ENCODE measurements around the gene AHR.

Gene AHR

DNA sequence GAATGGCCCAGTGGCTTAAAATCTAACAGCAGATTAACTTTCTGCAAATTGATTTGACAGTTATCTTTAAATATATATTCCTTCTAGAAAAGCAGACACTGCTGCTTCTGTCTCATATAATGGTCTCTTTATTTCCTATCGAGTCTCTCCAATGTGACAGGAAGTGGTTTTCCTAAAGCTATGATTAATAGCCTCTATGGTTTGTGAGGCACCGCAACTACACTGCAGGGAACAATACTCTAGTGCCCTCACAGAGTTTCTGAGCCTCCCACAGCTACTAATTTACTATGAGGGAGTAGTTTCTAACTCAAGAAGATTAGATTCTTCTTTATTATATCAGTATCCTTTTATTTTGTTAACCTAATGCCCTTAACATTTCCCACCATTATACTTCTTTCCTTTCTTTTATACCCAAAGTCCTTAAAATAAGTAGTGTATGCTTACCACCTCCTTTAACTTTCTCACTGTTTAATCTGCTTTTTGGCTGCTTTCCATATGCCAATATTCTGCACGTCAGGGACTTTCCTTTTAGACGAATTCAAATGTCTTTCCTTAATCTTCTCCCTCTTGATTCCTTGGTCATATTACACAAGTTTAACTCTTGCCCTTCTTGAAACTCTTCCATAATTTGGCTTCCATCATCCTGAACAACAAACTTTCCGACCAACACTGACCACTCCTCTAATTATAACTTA lies 23.8 kb upstream of the AHR start:
- no peak overlapping the region for H3K27ac ChIP-seq
- TF ChIP-seq ZFX (IDR thresholded peaks at IDR 0.05; ENCODE audit: borderline replicate concordance) = no peak
- TF ChIP-seq, protein P1, sequence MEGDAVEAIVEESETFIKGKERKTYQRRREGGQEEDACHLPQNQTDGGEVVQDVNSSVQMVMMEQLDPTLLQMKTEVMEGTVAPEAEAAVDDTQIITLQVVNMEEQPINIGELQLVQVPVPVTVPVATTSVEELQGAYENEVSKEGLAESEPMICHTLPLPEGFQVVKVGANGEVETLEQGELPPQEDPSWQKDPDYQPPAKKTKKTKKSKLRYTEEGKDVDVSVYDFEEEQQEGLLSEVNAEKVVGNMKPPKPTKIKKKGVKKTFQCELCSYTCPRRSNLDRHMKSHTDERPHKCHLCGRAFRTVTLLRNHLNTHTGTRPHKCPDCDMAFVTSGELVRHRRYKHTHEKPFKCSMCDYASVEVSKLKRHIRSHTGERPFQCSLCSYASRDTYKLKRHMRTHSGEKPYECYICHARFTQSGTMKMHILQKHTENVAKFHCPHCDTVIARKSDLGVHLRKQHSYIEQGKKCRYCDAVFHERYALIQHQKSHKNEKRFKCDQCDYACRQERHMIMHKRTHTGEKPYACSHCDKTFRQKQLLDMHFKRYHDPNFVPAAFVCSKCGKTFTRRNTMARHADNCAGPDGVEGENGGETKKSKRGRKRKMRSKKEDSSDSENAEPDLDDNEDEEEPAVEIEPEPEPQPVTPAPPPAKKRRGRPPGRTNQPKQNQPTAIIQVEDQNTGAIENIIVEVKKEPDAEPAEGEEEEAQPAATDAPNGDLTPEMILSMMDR (IDR thresholded peaks at IDR 0.05) = no peak

DNA sequence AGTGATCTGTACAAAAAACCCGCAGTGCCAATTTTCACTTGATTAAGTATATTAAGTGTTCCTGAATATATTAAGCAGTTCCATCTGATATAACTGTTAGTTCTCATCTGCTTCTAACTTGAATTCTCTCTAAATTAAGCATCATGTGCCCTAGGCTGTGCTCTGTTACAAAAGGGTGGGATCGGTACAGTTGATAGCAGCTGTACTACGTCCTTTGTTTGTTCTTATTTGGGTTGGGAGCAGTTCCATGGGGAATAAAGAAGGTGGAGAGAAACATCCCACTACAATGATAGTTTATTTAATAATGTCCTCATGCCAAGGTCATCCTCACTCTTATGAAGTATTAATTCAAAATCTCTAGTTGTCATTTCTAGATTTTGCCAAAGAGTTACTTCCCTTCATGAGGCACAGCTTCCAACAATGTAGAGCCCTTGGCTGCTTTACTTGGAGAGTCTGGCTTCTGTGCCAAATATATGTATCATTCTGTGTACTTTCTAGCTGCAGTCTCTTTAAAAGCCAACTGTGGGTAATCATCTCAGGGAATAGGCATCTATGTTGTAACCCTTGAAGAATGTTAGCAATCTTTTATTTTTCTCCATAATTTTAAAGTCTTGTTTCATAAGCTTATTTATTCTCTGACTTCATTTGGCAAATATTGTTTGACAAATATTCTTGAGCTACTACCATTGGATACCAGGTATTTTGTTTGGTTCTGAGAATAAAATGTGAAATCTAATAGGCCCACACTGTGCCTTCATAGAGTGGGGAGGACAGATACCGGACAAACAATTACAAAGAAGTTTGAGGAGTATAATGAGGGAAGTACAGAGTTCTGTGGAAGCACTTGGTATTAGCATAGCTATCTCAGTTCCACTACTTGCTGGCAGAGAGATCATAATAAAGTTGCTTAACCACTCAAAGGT lies 22.4 kb upstream of the AHR start:
- TF ChIP-seq ZFX (IDR thresholded peaks at IDR 0.05; ENCODE audit: borderline replicate concordance) = no peak
- TF ChIP-seq, protein P1 (IDR thresholded peaks at IDR 0.05) = no peak
- no peak overlapping the region; the same call in 1 of the 2 replicates for H3K27ac ChIP-seq

DNA sequence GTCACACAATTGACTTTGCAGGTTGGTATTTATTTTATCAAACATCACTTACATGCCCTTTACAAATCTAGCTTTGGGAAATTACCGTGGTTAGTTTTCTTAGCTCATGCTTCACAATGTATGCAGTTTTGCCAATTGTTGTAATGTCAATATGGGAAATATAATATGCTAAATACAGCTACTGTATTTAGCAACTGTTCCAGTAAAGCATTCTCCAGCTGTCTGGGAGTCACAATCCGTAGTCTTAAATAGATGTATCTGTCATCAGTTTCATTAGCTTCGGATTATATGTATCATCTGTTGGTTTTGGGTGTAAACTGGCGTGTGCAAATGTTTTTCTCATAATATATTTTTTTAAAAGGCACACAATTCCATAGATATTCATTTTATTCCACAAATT lies 19.4 kb upstream of the AHR start:
- no peak overlapping the region for H3K27ac ChIP-seq
- TF ChIP-seq, protein P1 (IDR thresholded peaks at IDR 0.05) = no peak

DNA sequence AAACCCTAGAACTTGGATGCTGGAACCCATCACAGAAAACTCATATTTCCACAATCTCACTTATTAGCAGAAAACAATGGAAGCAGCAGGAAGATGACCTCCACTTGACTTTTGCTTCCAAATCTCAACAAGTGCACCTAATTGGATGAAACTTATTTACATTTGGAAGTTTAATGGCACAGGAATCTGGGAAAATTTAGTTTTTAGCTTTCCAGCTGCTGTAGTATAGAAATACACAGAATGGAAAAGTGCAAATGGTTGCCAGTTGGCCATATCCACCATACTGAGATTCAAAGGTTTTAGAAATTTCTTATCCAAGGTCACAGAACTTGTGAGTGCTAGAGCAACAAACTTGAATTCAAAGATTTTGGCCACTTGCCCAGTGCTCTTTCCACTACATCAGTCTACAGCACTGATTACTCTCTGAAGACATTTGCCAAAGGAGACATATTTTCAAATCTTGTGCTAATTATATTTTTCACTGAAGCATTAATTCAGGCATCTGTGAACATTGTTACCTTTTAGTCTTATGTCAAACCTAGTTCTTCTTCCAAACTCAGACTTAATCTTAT lies 9.3 kb upstream of the AHR start:
- no peak overlapping the region for H3K27ac ChIP-seq
- TF ChIP-seq, protein P1 (IDR thresholded peaks at IDR 0.05) = no peak

DNA sequence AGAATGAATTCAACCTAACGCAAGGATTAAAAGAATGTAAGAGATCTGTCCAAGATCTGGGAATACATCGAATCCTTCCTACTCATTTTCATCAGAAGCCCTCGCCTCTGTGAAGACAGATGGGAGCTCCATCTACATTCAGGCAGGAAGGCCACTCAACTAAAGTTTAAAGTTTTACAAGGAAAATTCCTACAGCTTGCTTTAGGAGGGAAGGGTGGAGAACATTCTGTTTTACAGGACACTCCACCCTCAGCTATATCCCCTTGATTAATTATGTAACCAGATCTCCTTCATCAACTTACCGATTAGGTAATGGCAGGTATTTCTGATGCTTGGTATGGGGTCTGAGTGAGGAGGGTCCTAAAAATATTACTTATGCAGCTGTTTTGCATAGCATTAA lies 5.6 kb upstream of the AHR start:
- TF ChIP-seq ZFX (IDR thresholded peaks at IDR 0.05; ENCODE audit: borderline replicate concordance) = no peak
- TF ChIP-seq, protein P1 (IDR thresholded peaks at IDR 0.05) = no peak
- no peak overlapping the region for H3K27ac ChIP-seq

DNA sequence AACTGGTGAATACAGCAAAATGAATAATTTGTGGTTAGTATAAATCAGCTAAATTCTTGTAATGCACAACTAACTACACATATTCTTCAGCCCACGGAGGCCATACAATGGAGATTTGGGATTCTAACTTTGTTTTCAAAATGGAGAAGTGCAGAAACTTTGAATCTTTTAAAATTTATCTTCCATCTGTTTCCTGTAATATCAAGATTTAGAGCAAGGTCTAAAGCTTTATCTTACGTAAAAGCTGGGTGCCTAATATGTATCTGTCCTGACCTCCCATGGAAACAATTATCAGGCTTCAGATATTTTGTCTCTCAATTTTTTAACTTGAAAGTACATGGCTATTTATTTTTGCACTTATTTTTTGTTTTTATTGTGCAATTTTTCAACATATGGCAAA lies 5.0 kb upstream of the AHR start:
- H3K27ac ChIP-seq = no peak overlapping the region
- TF ChIP-seq ZFX (IDR thresholded peaks at IDR 0.05; ENCODE audit: borderline replicate concordance) = no peak
- TF ChIP-seq, protein P1 (IDR thresholded peaks at IDR 0.05) = no peak

DNA sequence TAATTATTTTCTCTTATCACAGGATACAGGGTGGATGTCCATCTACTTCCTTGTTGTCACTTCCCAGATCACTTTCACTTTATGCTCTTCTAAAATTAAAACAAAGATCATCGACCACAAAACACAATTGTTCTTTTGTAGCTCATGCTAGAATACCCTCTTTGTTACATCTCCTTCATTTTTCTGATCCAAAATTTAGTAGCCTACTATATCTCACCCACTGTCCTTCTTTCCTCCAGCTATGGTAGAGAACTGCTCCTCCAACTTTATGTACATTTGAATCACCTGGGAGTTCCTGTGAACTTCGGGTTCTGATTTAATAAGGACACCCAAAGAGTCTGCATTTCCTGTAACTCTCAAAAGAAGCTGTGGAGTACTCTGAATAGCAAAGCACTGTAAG lies 1.2 kb upstream of the AHR start:
- no peak overlapping the region for H3K27ac ChIP-seq
- TF ChIP-seq ZFX (IDR thresholded peaks at IDR 0.05; ENCODE audit: borderline replicate concordance) = no peak
- TF ChIP-seq, protein P1 (IDR thresholded peaks at IDR 0.05) = no peak

Data from 22Rv1 (cell line).